HG03432 (cell line): Measurements from ENCODE around the gene QKI.
A peak's percentile ranks its signal among the peaks of the same experiment; 100 is the strongest.
"Not testable (repeated sequence)": the region's sequence is repeated elsewhere in the genome, so short reads cannot be mapped to it uniquely, and the experiment has no call there.

ENCODE experiments used
- ATAC-seq: cut with Tn5 transposase; IDR thresholded peaks from one replicate; pipeline ENCODE4 v1.9.1; 2021; ENCODE audit warnings: mild to moderate bottlenecking, moderate library complexity; ENCODE audit not compliant: unreplicated experiment

Gene QKI

GRCh38 chr6:163476946-163477345 lies 62.4 kb downstream of the QKI start:
- not testable (repeated sequence) for ATAC-seq

GRCh38 chr6:163483107-163483506 lies 68.6 kb downstream of the QKI start:
- no peak for ATAC-seq

GRCh38 chr6:163485388-163485851 lies 70.9 kb downstream of the QKI start:
- ATAC-seq = no peak

- no peak for ATAC-seq
Measured at GRCh38 chr6:163486821-163487220, 72.3 kb downstream of the QKI start.

- no peak for ATAC-seq
Measured at GRCh38 chr6:163487606-163488005, 73.1 kb downstream of the QKI start.

- ATAC-seq = no peak
Measured at GRCh38 chr6:163489584-163489983, 75.1 kb downstream of the QKI start.

GRCh38 chr6:163490826-163491577 lies 76.5 kb downstream of the QKI start:
- no peak for ATAC-seq

- ATAC-seq = no peak
Measured at GRCh38 chr6:163491737-163492300, 77.3 kb downstream of the QKI start.

GRCh38 chr6:163494279-163494727 lies 79.8 kb downstream of the QKI start:
- ATAC-seq = no peak

- ATAC-seq = peak; percentile 85
Measured at GRCh38 chr6:163496205-163496604, 81.7 kb downstream of the QKI start.

- no peak for ATAC-seq
Measured at GRCh38 chr6:163500105-163500504, 85.6 kb downstream of the QKI start.

- ATAC-seq = no peak
Measured at GRCh38 chr6:163501026-163501425, 86.5 kb downstream of the QKI start.

- no peak for ATAC-seq
Measured at GRCh38 chr6:163501439-163501838, 86.9 kb downstream of the QKI start.

- ATAC-seq = no peak
Measured at GRCh38 chr6:163504984-163505640, 90.6 kb downstream of the QKI start.

GRCh38 chr6:163507965-163508364 lies 93.4 kb downstream of the QKI start:
- no peak for ATAC-seq

- ATAC-seq = no peak
Measured at GRCh38 chr6:163513003-163513402, 98.5 kb downstream of the QKI start.

- ATAC-seq = no peak
Measured at GRCh38 chr6:163513570-163514166, 99.2 kb downstream of the QKI start.

GRCh38 chr6:163516908-163517307 lies 102.4 kb downstream of the QKI start:
- no peak for ATAC-seq

- ATAC-seq = no peak
Measured at GRCh38 chr6:163520956-163521355, 106.4 kb downstream of the QKI start.

- ATAC-seq = no peak
Measured at GRCh38 chr6:163522033-163522432, 107.5 kb downstream of the QKI start.

- no peak for ATAC-seq
Measured at GRCh38 chr6:163525926-163526325, 111.4 kb downstream of the QKI start.

GRCh38 chr6:163526346-163526745 lies 111.8 kb downstream of the QKI start:
- ATAC-seq = no peak
